HG02763 (cell line): Measurements from ENCODE around the gene PIM3.
"Not testable (repeated sequence)": the region's sequence is repeated elsewhere in the genome, so short reads cannot be mapped to it uniquely, and the experiment has no call there.

Source experiments
- ATAC-seq: cut with Tn5 transposase; IDR thresholded peaks from one replicate; pipeline ENCODE4 v1.9.1; 2021; ENCODE audit warnings: mild to moderate bottlenecking, moderate library complexity; ENCODE audit not compliant: unreplicated experiment

The PIM3 gene

GRCh38 chr22:49942565-49943404 lies 17.8 kb upstream of the PIM3 start:
- ATAC-seq, result no peak

GRCh38 chr22:49943405-49943765 lies 17.2 kb upstream of the PIM3 start:
- no peak for ATAC-seq

- ATAC-seq, result no peak
Measured at GRCh38 chr22:49943771-49944398, 16.7 kb upstream of the PIM3 start.

DNA sequence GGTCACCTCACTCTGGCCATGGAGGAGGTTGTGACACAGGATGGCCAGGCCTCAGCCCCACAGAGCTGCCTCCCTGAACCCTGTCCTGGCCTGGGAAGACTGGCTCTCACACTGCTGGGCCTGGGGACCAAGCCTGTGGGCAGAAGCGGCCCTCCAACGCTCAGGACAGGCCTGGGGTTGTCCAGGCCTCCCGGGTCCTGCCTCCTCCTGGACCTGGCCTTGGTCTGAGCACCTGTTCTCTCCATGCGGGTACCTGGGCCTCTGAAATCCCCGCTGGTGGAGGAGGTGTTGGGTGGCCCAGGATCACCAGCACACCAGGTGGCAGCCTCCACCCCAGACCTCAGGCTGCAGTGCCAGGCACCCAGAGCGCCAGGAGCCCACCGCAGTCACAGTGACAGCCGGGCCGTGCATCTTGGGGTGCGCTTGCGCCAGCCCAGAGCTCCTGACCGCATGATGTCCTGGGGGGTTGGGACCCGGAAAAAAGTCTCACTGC lies 16.1 kb upstream of the PIM3 start:
- ATAC-seq, result no peak

DNA sequence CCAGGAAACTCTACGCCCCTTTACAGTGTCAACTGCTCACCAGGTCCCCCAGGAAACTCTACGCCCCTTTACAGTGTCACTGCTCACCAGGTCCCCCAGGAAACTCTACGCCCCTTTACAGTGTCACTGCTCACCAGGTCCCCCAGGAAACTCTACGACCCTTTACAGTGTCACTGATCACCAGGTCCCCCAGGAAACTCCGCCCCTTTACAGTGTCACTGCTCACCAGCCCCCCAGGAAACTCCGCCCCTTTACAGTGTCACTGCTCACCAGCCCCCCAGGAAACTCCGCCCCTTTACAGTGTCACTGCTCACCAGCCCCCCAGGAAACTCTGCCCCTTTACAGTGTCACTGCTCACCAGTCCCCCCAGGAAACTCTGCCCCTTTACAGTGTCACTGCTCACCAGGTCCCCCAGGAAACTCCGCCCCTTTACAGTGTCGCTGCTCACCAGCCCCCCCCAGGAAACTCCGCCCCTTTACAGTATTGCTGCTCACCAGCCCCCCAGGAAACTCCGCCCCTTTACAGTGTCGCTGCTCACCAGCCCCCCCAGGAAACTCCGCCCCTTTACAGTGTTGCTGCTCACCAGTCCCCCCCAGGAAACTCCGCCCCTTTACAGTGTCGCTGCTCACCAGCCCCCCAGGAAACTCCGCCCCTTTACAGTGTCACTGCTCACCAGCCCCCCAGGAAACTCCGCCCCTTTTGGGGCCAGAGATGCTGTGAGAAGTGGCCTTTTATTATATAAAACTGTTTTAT lies 15.4 kb upstream of the PIM3 start:
- ATAC-seq, result not testable (repeated sequence)

GRCh38 chr22:49946612-49947295 lies 13.8 kb upstream of the PIM3 start:
- no peak for ATAC-seq

DNA sequence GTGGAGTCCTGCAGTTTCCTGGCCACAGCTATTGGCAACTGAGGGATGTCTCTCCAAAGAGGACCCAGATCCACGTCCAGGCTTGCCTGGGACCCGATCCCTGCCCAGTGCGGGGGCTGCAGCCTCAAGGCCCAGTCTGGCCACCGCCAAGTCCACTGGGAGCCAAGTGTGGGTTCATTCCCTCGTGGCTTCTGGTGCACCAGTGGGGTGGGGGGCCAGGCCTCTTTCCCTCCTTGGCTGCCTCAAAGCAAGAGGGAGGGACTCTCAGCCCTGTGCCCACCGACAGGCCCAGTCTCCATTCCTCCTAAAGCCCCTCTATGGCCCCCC lies 13.3 kb upstream of the PIM3 start:
- ATAC-seq, result no peak

DNA sequence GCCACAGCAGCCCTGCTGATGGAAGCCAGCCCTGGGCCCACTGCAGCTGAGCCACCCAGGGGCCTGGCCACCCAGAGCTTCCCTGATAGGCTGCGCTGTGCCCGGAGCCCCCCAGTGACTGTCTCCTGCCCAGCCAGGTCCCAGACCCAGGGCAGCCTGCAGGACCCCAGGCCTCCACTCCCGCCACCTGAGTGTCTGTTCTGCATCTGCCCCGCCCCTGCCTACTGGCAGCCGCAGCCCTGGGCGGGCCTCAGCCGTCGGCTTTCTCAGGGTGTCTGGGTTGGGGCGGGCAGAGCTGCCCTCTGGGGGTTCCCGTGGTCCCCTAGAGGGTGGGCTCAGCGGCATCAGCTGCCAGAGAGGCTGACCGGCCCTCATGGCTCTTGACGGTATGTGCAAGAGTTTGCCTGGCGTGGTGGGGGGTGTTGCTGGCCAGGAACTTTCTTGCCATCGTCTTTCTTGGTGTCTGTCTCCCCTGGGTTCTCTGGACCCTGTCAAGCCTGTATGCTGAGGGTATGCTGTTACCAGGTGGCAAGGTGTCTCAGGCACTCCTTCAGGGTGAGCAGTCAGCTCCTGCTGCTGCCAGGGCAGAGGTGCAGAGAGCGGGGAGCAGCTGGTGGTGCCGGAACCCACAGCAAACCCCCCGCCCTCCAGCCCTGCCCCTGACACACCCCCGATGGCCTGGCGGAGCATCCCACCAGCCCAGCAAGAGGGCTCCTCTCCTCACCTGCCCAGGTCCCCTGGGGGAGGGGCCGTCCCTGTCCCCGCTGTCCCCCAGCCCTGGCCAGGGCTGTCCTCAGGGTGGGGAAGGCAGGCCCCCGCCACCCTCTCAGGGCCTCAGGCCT lies 12.2 kb upstream of the PIM3 start:
- ATAC-seq, result no peak

DNA sequence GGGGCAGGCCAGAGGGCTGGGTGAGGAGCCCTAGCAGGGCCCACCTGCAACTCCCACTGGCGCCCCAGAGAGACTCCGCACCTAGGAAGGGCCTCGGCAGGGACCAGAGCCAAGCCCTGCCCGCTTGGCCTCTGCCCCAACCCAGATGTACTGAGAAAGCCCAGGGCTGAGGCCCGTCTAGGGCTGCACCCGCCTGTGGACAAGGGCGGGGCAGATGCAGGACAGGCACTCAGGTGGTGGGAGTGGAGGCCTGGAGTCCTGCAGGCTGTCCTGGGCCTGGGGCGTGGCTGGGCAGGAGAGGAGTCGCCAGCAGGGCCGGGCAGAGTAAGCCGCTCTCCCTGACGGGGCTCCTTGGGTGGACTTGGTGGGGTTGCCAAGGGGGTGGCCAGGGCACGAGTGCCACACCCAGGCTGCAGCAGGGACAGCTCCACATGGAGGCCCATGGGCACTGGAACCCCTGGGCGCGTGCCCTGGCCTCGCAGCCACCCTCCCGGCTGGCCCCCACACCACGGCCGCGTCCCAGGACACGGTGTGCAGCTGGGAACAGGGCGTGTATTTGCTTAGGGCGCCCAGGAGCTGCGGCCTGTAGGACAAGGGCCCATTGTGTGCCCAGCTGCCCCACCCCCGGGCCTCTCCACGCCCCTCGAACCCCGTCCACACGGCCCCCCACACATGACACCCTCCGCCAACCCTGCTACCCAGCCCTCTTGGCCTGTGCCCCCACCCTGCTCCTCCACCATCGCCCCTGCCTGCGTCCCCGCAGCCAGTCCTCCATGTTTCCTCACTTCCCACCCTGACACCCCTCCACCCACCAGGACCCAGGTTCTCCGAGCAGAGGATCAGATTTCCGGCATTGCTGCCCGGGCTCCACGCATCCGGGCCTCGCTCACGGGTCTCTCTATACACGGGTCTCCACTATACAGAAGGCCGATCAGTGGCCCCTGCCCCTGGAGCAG lies 11.3 kb upstream of the PIM3 start:
- ATAC-seq, result no peak

- ATAC-seq, result no peak
Measured at GRCh38 chr22:49949914-49950292, 10.7 kb upstream of the PIM3 start.

GRCh38 chr22:49950396-49950994 lies 10.1 kb upstream of the PIM3 start:
- ATAC-seq, result no peak

GRCh38 chr22:49951000-49951677 lies 9.4 kb upstream of the PIM3 start:
- no peak for ATAC-seq

GRCh38 chr22:49951678-49951985 lies 8.9 kb upstream of the PIM3 start:
- ATAC-seq, result no peak

DNA sequence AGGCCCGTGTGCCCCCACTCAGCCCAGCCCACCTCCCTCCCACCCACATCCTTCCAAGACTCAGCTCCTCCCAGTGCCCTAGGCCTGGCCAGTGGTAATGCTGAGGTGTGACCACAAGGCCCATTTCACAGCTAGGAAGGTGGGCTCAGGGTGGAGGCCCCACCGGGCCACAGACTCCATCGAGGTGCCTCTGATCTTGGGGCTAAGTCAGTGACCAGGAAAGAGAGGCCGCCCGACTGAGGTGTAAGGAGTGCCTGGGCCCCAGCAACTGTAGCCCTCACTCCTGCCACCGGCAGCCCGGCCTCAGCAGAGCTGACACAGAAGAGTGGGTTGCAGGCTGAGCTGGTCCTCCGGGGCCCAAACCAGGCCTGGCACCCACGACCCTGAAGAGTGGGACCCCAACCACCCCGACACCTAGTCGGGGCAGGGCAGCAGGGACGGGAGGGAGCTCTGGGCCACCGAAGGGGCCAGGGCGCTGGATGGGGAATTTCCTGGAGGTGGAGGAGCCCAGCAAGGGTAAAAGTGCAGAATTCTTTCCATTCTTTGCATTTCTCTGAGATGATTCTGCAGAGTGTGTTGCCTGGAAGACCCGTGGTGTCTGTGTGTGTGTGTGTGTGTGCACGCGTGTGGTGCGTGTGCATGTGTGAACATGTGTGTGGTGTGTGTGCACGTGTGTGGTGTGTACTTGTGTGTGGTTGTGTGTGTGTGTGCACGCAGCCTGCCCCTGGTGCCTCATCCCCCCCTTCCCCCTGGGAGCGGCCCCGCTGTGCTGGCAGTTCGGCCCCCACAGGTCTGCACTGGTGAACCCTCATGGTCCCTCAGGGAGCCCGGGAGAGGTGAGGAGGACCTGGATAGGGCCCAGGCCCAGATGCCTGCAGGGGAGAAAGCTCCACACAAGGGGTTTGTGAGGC lies 8.3 kb upstream of the PIM3 start:
- ATAC-seq, result no peak

DNA sequence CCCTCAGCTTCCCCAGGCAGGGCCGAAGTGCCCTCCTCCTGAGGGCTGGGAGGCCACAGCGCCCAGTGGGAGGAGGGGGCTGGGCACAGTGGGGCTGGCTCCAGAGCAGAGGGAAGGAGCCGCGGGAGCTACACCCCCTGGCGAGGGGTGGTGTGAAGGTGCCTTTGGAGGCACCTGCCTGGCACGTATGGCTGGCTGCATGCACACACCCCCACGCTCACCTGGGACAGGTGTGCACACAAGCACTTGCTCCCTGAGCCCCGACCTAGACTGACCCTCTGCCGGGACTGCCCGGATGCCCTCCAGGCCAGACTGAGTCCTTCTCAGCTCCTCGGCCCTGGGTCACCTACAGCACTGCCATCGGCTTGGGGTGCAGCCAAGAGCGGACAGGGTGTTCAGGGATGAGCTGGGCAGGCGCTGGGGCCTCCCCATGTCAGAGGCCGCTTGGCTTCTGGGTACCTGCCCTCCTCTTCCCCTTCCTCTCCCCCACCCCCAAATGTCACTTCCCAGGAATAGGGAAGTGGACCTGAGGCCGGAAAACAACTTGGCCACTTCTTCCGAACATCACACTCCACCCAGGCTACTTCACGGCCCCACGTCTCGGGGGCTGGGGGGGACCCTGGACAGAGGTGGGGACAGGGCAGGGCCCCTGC lies 7.4 kb upstream of the PIM3 start:
- ATAC-seq, result no peak

- no peak for ATAC-seq
Measured at GRCh38 chr22:49953680-49954344, 6.8 kb upstream of the PIM3 start.
